ENCODE measurements around the gene ATP10A. TPM values are rescaled to one million over a fixed set of nuclear protein-coding genes. Genes with fewer than 3 reads are reported as not detected.

Gene ATP10A
- total and polyA plus RNA-seq, 2 donors from 2014 or later = 4.0 to 6.8 TPM

- Histone ChIP-seq H3K27ac (ENCODE audit: low read depth in 2 of 2, low read length in 2 of 2) (no peak overlapping the region), H3K4me1 (ENCODE audit: control insufficient read depth in 2 of 3, insufficient read depth in 2 of 3, low read depth in 1 of 3, low read length in 3 of 3) (no peaks in the 10 kb centered on the region), H3K9me3 (ENCODE audit: control insufficient read depth in 2 of 3, insufficient read depth in 1 of 3, low read length in 3 of 3) (no peaks in the 10 kb centered on the region), H3K9ac (ENCODE audit: low read length in 3 of 3) (no peak overlapping the region), H3K36me3 (ENCODE audit: control insufficient read depth in 2 of 3, insufficient read depth in 3 of 3, low read length in 3 of 3) (no peaks in the 10 kb centered on the region), H3K4me3 (ENCODE audit: low read length in 3 of 3) (no peak overlapping the region), H3K27me3 (ENCODE audit: control insufficient read depth, insufficient read depth, low read length) (no peaks in the 10 kb centered on the region)
- DNase-seq = no peak
- intact Hi-C loops (cut with DNase I) = no loop called here
- no peak for FAIRE-seq
- no peak for TF ChIP-seq CTCF (IDR thresholded peaks at IDR 0.05; ENCODE audit: borderline replicate concordance, extremely low read depth, insufficient read depth)
Observed at GRCh38 chr15:25682340-25682739, 180.8 kb downstream of the ATP10A start.

GRCh38 chr15:25680686-25681025, 182.5 kb downstream of the ATP10A start:
- H3K27ac ChIP-seq (ENCODE audit: low read depth in 2 of 2, low read length in 2 of 2) = no peak overlapping the region
- no peak overlapping the region for H3K4me3 ChIP-seq (ENCODE audit: low read length in 3 of 3)
- FAIRE-seq (no peak), DNase-seq (no peak)
- intact Hi-C loops (cut with DNase I) = no loop called here
- no peaks in the 10 kb centered on the region for H3K27me3 ChIP-seq (ENCODE audit: control insufficient read depth, insufficient read depth, low read length)
- H3K9me3 ChIP-seq (ENCODE audit: control insufficient read depth in 2 of 3, insufficient read depth in 1 of 3, low read length in 3 of 3) = no peaks in the 10 kb centered on the region
- no peaks in the 10 kb centered on the region for H3K36me3 ChIP-seq (ENCODE audit: control insufficient read depth in 2 of 3, insufficient read depth in 3 of 3, low read length in 3 of 3)
- H3K4me1 ChIP-seq (ENCODE audit: control insufficient read depth in 2 of 3, insufficient read depth in 2 of 3, low read depth in 1 of 3, low read length in 3 of 3) = no peaks in the 10 kb centered on the region
- no peak for TF ChIP-seq CTCF (IDR thresholded peaks at IDR 0.05; ENCODE audit: borderline replicate concordance, extremely low read depth, insufficient read depth)
- no peak overlapping the region for H3K9ac ChIP-seq (ENCODE audit: low read length in 3 of 3)

- Histone ChIP-seq H3K27ac (ENCODE audit: low read depth in 2 of 2, low read length in 2 of 2) (no peak overlapping the region), H3K9ac (ENCODE audit: low read length in 3 of 3) (no peak overlapping the region), H3K9me3 (ENCODE audit: control insufficient read depth in 2 of 3, insufficient read depth in 1 of 3, low read length in 3 of 3) (no peaks in the 10 kb centered on the region), H3K4me3 (ENCODE audit: low read length in 3 of 3) (no peak overlapping the region), H3K4me1 (ENCODE audit: control insufficient read depth in 2 of 3, insufficient read depth in 2 of 3, low read depth in 1 of 3, low read length in 3 of 3) (no peaks in the 10 kb centered on the region), H3K27me3 (ENCODE audit: control insufficient read depth, insufficient read depth, low read length) (no peaks in the 10 kb centered on the region), H3K36me3 (ENCODE audit: control insufficient read depth in 2 of 3, insufficient read depth in 3 of 3, low read length in 3 of 3) (no peaks in the 10 kb centered on the region)
- no peak for TF ChIP-seq CTCF (IDR thresholded peaks at IDR 0.05; ENCODE audit: borderline replicate concordance, extremely low read depth, insufficient read depth)
- intact Hi-C loops (cut with DNase I) = no loop called here
- DNase-seq (no peak), FAIRE-seq (no peak)
Observed at GRCh38 chr15:25679964-25680685, 183.0 kb downstream of the ATP10A start.

GRCh38 chr15:25679492-25679891, 183.6 kb downstream of the ATP10A start:
- DNase-seq = no peak
- Histone ChIP-seq H3K9me3 (ENCODE audit: control insufficient read depth in 2 of 3, insufficient read depth in 1 of 3, low read length in 3 of 3) (no peaks in the 10 kb centered on the region), H3K4me3 (ENCODE audit: low read length in 3 of 3) (no peak overlapping the region), H3K9ac (ENCODE audit: low read length in 3 of 3) (no peak overlapping the region), H3K36me3 (ENCODE audit: control insufficient read depth in 2 of 3, insufficient read depth in 3 of 3, low read length in 3 of 3) (no peaks in the 10 kb centered on the region), H3K4me1 (ENCODE audit: control insufficient read depth in 2 of 3, insufficient read depth in 2 of 3, low read depth in 1 of 3, low read length in 3 of 3) (no peaks in the 10 kb centered on the region), H3K27me3 (ENCODE audit: control insufficient read depth, insufficient read depth, low read length) (no peaks in the 10 kb centered on the region), H3K27ac (ENCODE audit: low read depth in 2 of 2, low read length in 2 of 2) (no peak overlapping the region)
- intact Hi-C loops (cut with DNase I) = no loop called here
- no peak for FAIRE-seq
- TF ChIP-seq CTCF (IDR thresholded peaks at IDR 0.05; ENCODE audit: borderline replicate concordance, extremely low read depth, insufficient read depth) = no peak
